Erythroblast (primary cell): ENCODE measurements around the gene MYEF2.

Source experiments
- GATA1 ChIP-seq: IDR thresholded peaks from 2 replicates; pipeline ENCODE4 v1.6.1; 2011; ENCODE audit warnings: low read depth, mild to moderate bottlenecking, control low read depth, low read length, moderate library complexity
- POLR2A ChIP-seq: IDR thresholded peaks from 2 replicates; pipeline ENCODE4 v1.6.1; 2011; ENCODE audit warnings: mild to moderate bottlenecking, low read length

DNA sequence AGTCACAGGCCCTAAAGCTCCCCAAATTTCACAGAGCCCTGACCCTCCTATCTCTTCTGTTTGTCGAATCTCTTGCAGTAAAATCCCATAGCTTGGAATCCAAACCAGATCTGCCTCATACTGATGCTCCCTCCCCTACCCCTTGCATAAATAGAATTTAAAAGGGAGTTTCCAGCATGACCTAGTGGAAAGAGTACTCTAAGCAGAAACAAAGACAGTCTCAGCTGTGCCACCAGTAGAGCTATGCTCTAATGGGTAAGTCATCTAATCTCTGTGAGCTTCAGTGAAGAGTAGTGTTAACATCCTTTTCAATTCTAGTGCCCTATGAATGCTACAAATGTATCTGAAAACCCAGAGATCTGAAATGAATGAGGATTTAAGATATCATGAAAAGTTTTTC lies 24.0 kb upstream of the MYEF2 start:
- no peak for TF ChIP-seq POLR2A
- no peak for TF ChIP-seq GATA1
